Measurements from ENCODE around the gene ZNF644.

Gene ZNF644

DNA sequence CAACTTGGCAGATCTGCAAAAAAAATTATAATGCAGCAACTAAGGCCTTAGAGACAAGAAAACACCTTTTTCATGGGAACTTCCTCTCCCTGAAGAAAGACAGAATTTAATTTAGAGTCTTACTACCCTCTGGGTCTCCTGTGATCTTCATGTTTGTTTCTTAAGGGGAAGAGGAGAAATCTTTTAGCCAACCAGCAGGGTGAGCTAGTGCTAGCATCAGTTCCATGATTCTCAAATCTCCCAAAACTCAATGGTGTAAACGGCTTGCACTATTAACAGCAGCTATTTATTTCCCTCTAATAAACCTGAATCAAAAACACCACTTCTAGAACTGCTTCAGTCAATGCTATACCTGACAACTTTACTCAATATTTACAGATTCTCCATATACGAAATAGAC, 3.8 kb downstream of the ZNF644 start:
- Histone ChIP-seq H3K27ac (ENCODE audit: low read depth, low read length, poor library complexity, severe bottlenecking) (no peak overlapping the region), H3K36me3 (ENCODE audit: insufficient read depth, low read length) (peaks cover 24% of the 10 kb centered on the region; the same call in 1 of the 2 replicates), H3K9ac (ENCODE audit: low read length) (no peak overlapping the region), H3K27me3 (ENCODE audit: insufficient read depth, low read length) (no peaks in the 10 kb centered on the region), H3K9me3 (ENCODE audit: low read length) (no peaks in the 10 kb centered on the region), H3K79me2 (ENCODE audit: insufficient read depth, low read length) (peaks cover 79% of the 10 kb centered on the region), H3K4me3 (ENCODE audit: low read depth, low read length, poor library complexity, severe bottlenecking) (no peak overlapping the region), H4K20me1 (ENCODE audit: insufficient read depth, low read length) (no peaks in the 10 kb centered on the region), H2AFZ (ENCODE audit: low read length) (no peak overlapping the region), H3K9me2 (ENCODE audit: low read depth, low read length) (no peaks in the 10 kb centered on the region), H3K4me2 (ENCODE audit: low read length) (0 out of 2 replicates have a peak overlapping the region, but pooled peaks have one; percentile 79), H3F3A (ENCODE audit: insufficient read depth, low read length) (no peaks in the 10 kb centered on the region), H3K4me1 (ENCODE audit: insufficient read depth, low read length, severe bottlenecking) (peaks cover 56% of the 10 kb centered on the region)
- TF ChIP-seq EZH2 (IDR thresholded peaks at IDR 0.05; ENCODE audit: borderline replicate concordance, low read length), result no peak
- TF ChIP-seq, protein P1, sequence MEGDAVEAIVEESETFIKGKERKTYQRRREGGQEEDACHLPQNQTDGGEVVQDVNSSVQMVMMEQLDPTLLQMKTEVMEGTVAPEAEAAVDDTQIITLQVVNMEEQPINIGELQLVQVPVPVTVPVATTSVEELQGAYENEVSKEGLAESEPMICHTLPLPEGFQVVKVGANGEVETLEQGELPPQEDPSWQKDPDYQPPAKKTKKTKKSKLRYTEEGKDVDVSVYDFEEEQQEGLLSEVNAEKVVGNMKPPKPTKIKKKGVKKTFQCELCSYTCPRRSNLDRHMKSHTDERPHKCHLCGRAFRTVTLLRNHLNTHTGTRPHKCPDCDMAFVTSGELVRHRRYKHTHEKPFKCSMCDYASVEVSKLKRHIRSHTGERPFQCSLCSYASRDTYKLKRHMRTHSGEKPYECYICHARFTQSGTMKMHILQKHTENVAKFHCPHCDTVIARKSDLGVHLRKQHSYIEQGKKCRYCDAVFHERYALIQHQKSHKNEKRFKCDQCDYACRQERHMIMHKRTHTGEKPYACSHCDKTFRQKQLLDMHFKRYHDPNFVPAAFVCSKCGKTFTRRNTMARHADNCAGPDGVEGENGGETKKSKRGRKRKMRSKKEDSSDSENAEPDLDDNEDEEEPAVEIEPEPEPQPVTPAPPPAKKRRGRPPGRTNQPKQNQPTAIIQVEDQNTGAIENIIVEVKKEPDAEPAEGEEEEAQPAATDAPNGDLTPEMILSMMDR (IDR thresholded peaks at IDR 0.05; ENCODE audit: low read length), result peak; percentile 52

DNA sequence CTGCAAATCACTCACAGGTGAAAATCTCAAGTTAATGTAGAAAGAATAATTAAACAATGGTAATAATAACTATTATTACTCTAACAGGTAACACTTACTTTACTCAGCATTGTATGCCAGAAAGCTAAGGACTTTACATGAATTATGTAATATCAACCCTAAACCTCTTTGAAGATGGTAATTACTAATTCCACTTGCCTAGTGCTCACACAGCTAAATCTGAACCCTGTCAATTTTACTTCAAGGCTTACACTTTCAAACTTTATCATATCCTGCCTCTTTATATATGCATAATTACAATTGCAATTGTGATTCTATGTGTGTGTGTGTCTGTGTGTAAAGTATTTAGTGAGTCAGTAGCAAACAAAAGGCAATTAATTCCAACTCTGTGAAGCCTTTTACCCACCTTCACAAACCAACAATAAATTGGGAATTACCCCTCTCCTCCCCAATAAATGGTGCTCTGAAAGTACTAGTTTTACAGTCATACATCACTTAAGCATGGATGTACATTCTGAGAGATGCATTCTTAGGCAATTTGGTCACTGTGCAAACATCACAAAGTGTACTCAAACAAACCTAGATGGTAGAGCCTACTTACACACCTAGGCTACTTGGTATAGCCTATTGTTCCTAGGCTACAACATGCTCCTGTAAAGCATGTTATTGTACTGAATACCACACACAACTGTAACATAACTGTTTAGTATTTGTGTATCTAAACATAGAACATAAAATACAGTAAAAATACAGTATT, 5.9 kb downstream of the ZNF644 start:
- Histone ChIP-seq H3K9me3 (ENCODE audit: low read length) (no peaks in the 10 kb centered on the region), H3K9me2 (ENCODE audit: low read depth, low read length) (no peaks in the 10 kb centered on the region), H3K27ac (ENCODE audit: low read depth, low read length, poor library complexity, severe bottlenecking) (no peak overlapping the region), H3F3A (ENCODE audit: insufficient read depth, low read length) (no peaks in the 10 kb centered on the region), H3K4me2 (ENCODE audit: low read length) (peak overlapping the region; percentile 1; the same call in 1 of the 2 replicates), H3K4me3 (ENCODE audit: low read depth, low read length, poor library complexity, severe bottlenecking) (no peak overlapping the region), H4K20me1 (ENCODE audit: insufficient read depth, low read length) (no peaks in the 10 kb centered on the region), H3K4me1 (ENCODE audit: insufficient read depth, low read length, severe bottlenecking) (peaks cover 46% of the 10 kb centered on the region), H2AFZ (ENCODE audit: low read length) (no peak overlapping the region), H3K9ac (ENCODE audit: low read length) (no peak overlapping the region), H3K79me2 (ENCODE audit: insufficient read depth, low read length) (peaks cover 97% of the 10 kb centered on the region), H3K36me3 (ENCODE audit: insufficient read depth, low read length) (peaks cover 28% of the 10 kb centered on the region; the same call in 1 of the 2 replicates), H3K27me3 (ENCODE audit: insufficient read depth, low read length) (no peaks in the 10 kb centered on the region)
- TF ChIP-seq, protein P1 (IDR thresholded peaks at IDR 0.05; ENCODE audit: low read length), result no peak
- no peak for TF ChIP-seq EZH2 (IDR thresholded peaks at IDR 0.05; ENCODE audit: borderline replicate concordance, low read length)

DNA sequence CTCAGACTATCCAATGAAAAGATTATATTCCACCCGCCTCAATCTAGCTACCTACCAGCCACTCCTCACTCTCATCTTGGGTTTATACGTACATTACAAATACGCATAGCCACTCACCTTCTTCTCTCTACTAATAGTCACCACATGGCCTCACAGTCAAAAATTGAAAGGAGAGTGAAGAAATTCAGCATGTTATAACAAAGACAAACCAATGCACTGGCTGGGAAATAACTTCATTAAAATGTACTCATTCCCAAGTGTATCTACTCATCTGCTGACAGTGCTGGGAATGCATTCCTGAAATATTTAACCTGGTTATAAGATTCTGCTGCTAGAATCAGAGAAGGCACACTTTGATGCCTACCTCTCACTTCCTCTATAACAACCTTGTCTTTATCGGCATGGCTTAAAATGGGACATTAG, 6.5 kb downstream of the ZNF644 start:
- Histone ChIP-seq H3K9ac (ENCODE audit: low read length) (no peak overlapping the region), H3K36me3 (ENCODE audit: insufficient read depth, low read length) (peaks cover 24% of the 10 kb centered on the region; the same call in 1 of the 2 replicates), H3K9me3 (ENCODE audit: low read length) (no peaks in the 10 kb centered on the region), H3K9me2 (ENCODE audit: low read depth, low read length) (no peaks in the 10 kb centered on the region), H3F3A (ENCODE audit: insufficient read depth, low read length) (no peaks in the 10 kb centered on the region), H3K27ac (ENCODE audit: low read depth, low read length, poor library complexity, severe bottlenecking) (no peak overlapping the region), H3K79me2 (ENCODE audit: insufficient read depth, low read length) (peaks cover 97% of the 10 kb centered on the region), H3K4me2 (ENCODE audit: low read length) (no peak overlapping the region), H3K27me3 (ENCODE audit: insufficient read depth, low read length) (no peaks in the 10 kb centered on the region), H3K4me1 (ENCODE audit: insufficient read depth, low read length, severe bottlenecking) (peaks cover 41% of the 10 kb centered on the region), H2AFZ (ENCODE audit: low read length) (no peak overlapping the region), H4K20me1 (ENCODE audit: insufficient read depth, low read length) (no peaks in the 10 kb centered on the region), H3K4me3 (ENCODE audit: low read depth, low read length, poor library complexity, severe bottlenecking) (no peak overlapping the region)
- TF ChIP-seq, protein P1 (IDR thresholded peaks at IDR 0.05; ENCODE audit: low read length), result no peak
- TF ChIP-seq EZH2 (IDR thresholded peaks at IDR 0.05; ENCODE audit: borderline replicate concordance, low read length), result no peak
